NT2/D1 (cell line): ENCODE results near the gene SLC22A17.

Experiments used
- YY1 ChIP-seq: IDR thresholded peaks from 2 replicates; pipeline ENCODE4 v1.6.1; 2011; ENCODE audit not compliant: insufficient read length, insufficient read depth
- ZNF274 ChIP-seq: IDR thresholded peaks from 2 replicates; pipeline ENCODE4 v1.6.1; 2011; ENCODE audit warnings: mild to moderate bottlenecking, low read depth, low read length

GRCh38 chr14:23345987-23346692 is 6.5 kb downstream of the SLC22A17 start:
- TF ChIP-seq ZNF274 (no peak), YY1 (no peak)
